ENCODE data around the gene STT3B. TPM values are rescaled to one million over a fixed set of nuclear protein-coding genes. Genes with fewer than 3 reads are reported as not detected.
"Not testable (repeated sequence)": the region's sequence is repeated elsewhere in the genome, so short reads cannot be mapped to it uniquely, and the experiment has no call there.

The STT3B gene
- total RNA-seq, 1 donor, result 244 TPM

DNA sequence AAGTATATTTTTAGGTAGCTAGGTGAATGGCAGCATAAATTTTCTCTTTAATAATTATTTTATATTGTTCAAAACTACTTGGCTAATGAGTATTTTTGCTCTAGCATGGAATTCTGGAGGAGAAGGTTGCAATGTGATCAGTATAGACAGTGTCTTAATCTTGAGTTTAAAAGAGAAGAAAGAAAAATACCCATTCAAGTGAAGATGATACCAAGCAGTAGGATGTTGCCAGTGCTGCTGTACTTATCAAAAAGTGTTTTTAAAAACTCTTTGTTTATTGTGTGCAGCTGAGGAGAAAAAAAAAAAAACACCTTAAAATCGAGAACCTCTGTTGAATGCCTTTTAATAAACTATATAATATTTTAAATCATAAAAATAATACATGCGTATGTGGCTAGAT lies 47.9 kb downstream of the STT3B start:
- H3K4me3 ChIP-seq (ENCODE audit: low read depth, low read length), result no peak overlapping the region
- no peak for TF ChIP-seq CTCF (IDR thresholded peaks at IDR 0.05; ENCODE audit: insufficient read depth, low read depth, low read length)
- no peak for DNase-seq (ENCODE audit: low read depth)

- DNase-seq (ENCODE audit: low read depth), result peak; percentile 27
- no peak overlapping the region for H3K4me3 ChIP-seq (ENCODE audit: low read depth, low read length)
- no peak for TF ChIP-seq CTCF (IDR thresholded peaks at IDR 0.05; ENCODE audit: insufficient read depth, low read depth, low read length)
Observed at GRCh38 chr3:31581660-31582059, 48.9 kb downstream of the STT3B start.

- no peak for TF ChIP-seq CTCF (IDR thresholded peaks at IDR 0.05; ENCODE audit: insufficient read depth, low read depth, low read length)
- DNase-seq (ENCODE audit: low read depth), result no peak
Observed at GRCh38 chr3:31589228-31589627, 56.5 kb downstream of the STT3B start.

DNA sequence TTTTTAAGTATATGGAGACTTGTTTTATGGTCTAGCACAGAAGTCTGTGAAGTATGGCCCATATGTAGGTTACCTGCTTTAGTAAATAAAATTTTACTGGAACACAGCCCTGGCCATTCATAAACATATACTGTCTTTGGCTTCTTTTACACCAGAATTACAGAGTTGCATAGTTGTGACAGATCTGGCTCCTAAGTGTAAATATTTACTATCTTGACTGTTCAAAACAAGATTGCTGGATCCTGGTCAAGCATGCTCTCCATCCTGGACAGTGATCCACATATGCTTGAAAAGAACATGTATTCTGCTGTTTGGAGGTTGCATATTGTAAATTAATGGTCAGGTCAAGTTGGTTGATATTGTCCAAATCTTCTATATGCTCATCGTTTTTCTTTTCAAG lies 57.9 kb downstream of the STT3B start:
- no peak overlapping the region for H3K4me3 ChIP-seq (ENCODE audit: low read depth, low read length)
- DNase-seq (ENCODE audit: low read depth), result peak; percentile 65
- no peak for TF ChIP-seq CTCF (IDR thresholded peaks at IDR 0.05; ENCODE audit: insufficient read depth, low read depth, low read length)

More at GRCh38 chr3:31589228-31589627, 56.5 kb downstream of the STT3B start:
- no peak overlapping the region for H3K4me3 ChIP-seq (ENCODE audit: low read depth, low read length)

- no peak for TF ChIP-seq CTCF (IDR thresholded peaks at IDR 0.05; ENCODE audit: insufficient read depth, low read depth, low read length)
Observed at GRCh38 chr3:31592764-31593163, 60.0 kb downstream of the STT3B start.

GRCh38 chr3:31596176-31596575 lies 63.5 kb downstream of the STT3B start:
- no peak for DNase-seq (ENCODE audit: low read depth)
- TF ChIP-seq CTCF (IDR thresholded peaks at IDR 0.05; ENCODE audit: insufficient read depth, low read depth, low read length), result no peak
- H3K4me3 ChIP-seq (ENCODE audit: low read depth, low read length), result no peak overlapping the region

More at GRCh38 chr3:31592764-31593163, 60.0 kb downstream of the STT3B start:
- H3K4me3 ChIP-seq (ENCODE audit: low read depth, low read length), result no peak overlapping the region
- DNase-seq (ENCODE audit: low read depth), result no peak

GRCh38 chr3:31600431-31600830 lies 67.7 kb downstream of the STT3B start:
- TF ChIP-seq CTCF (IDR thresholded peaks at IDR 0.05; ENCODE audit: insufficient read depth, low read depth, low read length), result no peak
- no peak for DNase-seq (ENCODE audit: low read depth)
- H3K4me3 ChIP-seq (ENCODE audit: low read depth, low read length), result no peak overlapping the region

- DNase-seq (ENCODE audit: low read depth), result not testable (repeated sequence)
Observed at GRCh38 chr3:31605333-31605732, 72.6 kb downstream of the STT3B start.

More at GRCh38 chr3:31605333-31605732, 72.6 kb downstream of the STT3B start:
- H3K4me3 ChIP-seq (ENCODE audit: low read depth, low read length), result not testable (repeated sequence)

All from fibroblast of villous mesenchyme (primary cell).